ENCODE results near the gene FAM219B.

FAM219B gene

DNA sequence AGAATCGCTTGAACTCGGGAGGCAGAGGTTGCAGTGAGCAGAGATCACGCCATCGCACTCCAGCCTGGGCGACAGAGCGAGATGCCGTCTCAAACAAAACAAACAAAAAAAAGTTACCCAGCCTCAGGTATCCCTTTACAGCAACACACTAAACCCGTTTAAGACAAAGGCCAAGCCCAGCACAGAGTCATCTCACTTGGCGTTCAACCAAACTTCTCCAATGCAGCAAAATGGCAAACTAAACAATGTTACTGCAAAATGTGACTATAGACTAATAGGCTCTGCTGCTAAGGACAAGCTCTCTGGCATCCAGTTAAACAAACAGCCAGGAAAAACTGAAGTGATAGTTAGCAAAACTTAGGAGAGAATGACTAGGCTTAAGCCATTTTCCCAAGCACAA is 6.4 kb upstream of the FAM219B start:
- TF ChIP-seq, protein P1, sequence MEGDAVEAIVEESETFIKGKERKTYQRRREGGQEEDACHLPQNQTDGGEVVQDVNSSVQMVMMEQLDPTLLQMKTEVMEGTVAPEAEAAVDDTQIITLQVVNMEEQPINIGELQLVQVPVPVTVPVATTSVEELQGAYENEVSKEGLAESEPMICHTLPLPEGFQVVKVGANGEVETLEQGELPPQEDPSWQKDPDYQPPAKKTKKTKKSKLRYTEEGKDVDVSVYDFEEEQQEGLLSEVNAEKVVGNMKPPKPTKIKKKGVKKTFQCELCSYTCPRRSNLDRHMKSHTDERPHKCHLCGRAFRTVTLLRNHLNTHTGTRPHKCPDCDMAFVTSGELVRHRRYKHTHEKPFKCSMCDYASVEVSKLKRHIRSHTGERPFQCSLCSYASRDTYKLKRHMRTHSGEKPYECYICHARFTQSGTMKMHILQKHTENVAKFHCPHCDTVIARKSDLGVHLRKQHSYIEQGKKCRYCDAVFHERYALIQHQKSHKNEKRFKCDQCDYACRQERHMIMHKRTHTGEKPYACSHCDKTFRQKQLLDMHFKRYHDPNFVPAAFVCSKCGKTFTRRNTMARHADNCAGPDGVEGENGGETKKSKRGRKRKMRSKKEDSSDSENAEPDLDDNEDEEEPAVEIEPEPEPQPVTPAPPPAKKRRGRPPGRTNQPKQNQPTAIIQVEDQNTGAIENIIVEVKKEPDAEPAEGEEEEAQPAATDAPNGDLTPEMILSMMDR (IDR thresholded peaks at IDR 0.05) = no peak

DNA sequence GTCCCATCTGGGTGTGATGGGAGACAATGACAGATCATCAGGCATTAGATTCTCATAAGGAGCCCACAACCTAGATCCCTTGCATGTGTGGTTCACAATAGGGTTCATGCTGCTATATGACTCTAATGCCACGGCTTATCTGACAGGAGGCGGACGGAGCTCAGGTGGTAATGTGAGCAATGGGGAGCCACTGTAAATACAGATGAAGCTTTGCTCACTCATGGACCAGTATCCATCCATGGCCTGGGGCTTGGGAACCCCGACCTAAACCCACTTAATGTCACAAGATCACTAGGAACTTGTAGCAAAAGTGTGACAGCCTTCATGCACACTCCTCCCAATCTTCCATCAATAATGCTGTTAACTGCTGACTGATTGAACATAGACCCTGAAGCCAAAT is 2.0 kb upstream of the FAM219B start:
- TF ChIP-seq, protein P1 (IDR thresholded peaks at IDR 0.05) = no peak

DNA sequence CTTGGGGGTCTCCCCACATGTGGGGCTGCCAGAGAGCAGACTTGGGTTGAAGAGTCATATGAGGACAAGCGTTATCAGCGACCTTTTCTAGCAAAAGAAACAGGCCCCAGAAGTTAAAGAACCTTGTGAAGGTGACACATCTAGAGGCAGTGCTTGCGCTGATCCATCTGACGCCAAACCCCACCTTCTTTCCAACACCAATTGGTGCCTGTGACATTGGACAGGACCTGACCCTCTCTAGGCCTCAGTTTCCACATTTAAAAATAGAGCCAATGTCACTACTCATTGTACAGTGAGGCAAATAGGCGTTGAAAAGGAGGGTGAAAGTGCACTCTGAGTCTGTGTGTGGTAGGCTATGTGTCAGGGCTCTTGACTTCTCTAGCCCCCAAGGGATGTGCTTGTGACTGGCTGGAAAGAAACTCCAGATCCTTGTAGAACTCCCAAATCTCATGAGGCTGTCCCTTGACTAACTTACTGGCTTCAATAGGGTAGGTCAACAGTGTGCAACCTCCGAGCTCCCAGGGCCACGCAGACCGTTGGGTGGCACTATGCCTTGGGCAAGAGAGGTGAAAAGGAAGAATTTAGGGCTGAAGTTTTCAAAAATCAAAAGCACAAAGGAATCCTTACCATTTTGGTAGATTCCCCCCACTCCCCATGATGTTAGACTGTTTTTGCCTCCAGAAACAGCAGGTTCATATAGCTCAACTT is 666 bp upstream of the FAM219B start:
- TF ChIP-seq, protein P1 (IDR thresholded peaks at IDR 0.05) = no peak

DNA sequence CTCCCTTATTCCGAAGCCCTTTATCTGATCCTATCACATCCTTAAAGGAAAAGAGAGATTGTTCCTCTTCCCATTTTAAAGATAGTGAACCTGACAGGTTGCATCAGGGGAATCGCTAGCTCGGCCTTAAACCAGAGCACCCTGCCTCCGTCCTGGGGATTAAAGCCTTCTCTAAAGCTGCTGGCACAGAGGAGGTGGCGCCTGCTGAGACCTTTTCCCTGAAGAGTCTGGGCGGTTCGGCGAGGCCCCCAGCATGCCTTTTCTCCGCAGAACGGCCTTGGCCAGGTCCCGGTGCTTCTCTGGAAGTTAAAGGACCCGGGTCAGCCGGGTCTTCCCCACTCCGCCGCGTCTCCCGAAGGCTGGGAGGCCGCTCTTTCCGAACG is 593 bp downstream of the FAM219B start:
- TF ChIP-seq, protein P1 (IDR thresholded peaks at IDR 0.05) = no peak

DNA sequence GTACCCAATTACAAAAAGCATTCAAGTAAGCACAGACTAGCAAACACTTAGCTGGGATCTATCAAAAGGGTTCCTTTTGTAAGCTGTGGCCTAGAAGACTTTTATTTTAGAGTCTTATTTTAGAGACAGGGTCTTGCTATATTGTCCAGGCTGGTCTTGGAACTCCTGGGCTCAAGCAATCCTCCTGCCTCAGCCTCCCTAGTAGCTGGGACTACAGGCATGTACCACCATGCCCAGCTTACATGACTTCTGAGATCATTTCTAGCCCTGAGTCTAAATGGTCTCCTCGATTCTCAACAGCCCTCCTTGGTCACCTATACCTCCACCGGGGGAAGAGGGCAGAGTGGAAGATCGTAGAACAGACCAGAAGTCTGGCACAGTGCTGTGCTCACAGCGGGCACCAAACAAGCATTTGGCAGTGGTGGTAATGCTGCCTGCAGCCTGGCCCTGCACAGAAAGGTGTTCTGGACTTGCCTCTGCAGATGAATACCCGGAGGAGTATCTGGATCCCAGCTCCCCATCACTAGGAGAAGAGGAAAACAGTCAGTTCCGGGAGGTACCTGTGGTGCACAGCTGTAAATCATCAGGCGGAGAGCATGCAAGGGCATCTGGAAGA is 2.4 kb downstream of the FAM219B start:
- TF ChIP-seq, protein P1 (IDR thresholded peaks at IDR 0.05) = no peak

DNA sequence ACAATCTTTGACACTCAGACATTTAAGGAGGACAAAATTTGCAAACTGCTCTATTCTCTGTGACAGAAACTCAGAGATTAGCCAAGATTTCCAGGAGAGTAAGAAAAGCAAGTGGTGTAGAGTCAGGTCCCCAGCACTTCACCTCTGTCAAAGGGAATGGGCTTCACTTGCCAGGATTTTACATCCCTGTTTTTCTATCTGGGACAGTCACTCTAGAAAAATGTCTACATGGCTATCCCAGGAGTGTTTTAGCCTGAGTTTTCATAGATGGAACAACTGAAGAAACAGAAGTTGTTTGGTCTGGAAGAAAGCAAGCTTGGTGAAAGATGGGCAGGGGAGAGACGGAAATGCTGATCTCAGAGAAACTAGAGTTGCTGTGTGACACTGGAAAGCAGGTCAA is 3.0 kb downstream of the FAM219B start:
- TF ChIP-seq, protein P1 (IDR thresholded peaks at IDR 0.05) = no peak

DNA sequence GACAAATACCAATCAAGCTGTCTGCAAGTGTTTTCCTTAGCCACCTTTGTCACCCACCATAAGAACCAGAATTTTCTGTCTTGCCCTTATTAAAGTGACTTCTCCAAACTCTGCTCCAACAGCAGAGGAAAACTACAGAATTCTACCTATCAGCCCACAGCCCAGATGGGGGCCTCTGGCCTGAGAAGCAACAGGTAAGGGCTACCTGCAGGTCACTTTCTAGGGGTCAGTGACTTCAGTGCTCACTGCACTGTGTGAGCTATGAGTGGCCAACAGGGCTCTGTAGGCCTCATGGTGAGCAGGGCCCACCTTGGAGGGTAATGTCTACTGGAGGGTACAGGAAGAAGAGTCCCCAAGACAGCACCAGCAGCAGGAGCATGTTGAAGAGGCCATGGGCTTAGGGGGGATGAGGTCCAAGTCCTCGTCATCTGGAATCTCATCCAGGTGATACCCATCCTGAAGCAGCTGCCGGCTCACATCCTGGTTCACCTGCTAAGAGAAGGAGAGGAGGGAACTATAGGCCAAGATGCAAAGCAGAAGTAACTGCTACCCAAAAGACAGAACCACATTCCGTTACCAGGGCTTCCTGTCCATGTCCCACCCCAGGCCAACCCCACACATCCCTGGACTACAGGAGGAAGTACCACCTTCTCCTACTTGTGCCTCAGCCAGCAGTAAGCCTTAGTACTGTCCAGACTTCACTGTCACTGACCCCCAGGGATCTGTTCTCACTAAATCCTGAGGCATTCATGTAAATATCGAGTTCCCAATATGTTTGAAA is 4.2 kb downstream of the FAM219B start:
- TF ChIP-seq, protein P1 (IDR thresholded peaks at IDR 0.05) = no peak
